22Rv1 (cell line): ENCODE data around the gene MSN.

Experiments used
- ZFX ChIP-seq: fragments of 450-650 bp; IDR thresholded peaks from 2 replicates; pipeline ENCODE4 v1.6.1; 2017; ENCODE audit warnings: antibody characterized with exemption, borderline replicate concordance
- TF ChIP-seq, protein P1 (sequence below): fragments of 450-650 bp; IDR thresholded peaks from 2 replicates; pipeline ENCODE4 v1.5.1; 2017; ENCODE audit warnings: mild to moderate bottlenecking

DNA sequence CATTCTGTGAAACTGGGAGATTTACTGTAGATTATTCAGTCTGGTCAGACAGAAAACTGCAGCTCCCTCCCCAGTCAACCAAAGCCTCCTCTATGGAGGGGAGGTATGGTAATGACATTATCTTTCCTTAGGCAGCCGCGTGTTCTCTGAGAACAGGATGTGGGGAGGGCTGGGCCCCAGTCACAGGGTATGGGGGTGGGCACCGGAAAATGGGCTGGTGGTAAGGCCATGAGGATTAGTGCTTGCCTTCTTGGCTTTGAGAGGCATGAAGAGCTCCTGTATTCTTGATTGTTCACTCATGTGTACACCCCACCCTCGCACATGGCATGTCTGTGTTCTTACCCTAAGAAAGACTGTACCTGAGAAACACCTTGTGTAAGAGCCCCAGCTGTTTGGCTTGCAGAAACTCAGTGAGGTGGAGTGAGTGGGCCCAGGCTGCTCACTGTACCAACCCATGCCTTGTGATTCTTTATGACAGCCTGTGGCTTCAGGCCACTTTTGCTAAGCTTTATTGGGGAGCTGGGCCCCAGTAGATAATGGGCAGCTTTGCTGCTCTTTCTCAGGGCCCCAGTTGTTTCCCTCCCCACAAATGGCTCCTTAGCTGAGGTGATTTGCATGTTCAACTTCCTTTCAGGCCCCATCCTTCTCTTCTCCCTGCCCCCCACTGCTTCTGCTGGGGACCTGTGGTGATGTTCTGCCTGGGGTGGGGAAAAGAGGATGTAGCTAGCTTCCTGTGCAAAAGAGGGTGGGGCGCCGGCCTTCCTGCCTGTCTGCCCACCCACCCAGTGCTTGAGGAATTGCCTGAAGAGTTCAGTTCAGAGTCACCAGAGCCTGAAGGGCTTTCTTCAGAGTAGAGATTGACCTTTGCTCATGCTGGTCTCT is 30.7 kb downstream of the MSN start:
- TF ChIP-seq, protein P1, sequence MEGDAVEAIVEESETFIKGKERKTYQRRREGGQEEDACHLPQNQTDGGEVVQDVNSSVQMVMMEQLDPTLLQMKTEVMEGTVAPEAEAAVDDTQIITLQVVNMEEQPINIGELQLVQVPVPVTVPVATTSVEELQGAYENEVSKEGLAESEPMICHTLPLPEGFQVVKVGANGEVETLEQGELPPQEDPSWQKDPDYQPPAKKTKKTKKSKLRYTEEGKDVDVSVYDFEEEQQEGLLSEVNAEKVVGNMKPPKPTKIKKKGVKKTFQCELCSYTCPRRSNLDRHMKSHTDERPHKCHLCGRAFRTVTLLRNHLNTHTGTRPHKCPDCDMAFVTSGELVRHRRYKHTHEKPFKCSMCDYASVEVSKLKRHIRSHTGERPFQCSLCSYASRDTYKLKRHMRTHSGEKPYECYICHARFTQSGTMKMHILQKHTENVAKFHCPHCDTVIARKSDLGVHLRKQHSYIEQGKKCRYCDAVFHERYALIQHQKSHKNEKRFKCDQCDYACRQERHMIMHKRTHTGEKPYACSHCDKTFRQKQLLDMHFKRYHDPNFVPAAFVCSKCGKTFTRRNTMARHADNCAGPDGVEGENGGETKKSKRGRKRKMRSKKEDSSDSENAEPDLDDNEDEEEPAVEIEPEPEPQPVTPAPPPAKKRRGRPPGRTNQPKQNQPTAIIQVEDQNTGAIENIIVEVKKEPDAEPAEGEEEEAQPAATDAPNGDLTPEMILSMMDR = no peak
- no peak for TF ChIP-seq ZFX
